Coronary artery (tissue), 2 donors: ENCODE measurements around the gene AFF4.
"Not testable (repeated sequence)": the region's sequence is repeated elsewhere in the genome, so short reads cannot be mapped to it uniquely, and the experiment has no call there.

Source experiments
- DNase-seq: peaks from one replicate; pipeline ENCODE4 v3.0.0-alpha.2; 2017; ENCODE audit warnings: low spot score
- H3K27ac ChIP-seq, 2 donors: fragments of 200-600 bp; sonication (generic); one replicate each; pipeline ENCODE4 v1.5.1; 2016 to 2019
- H3K4me3 ChIP-seq: fragments of 200-600 bp; sonication (generic); 2 replicates; pipeline ENCODE4 v1.5.1; 2016; ENCODE audit warnings: mild to moderate bottlenecking, moderate library complexity
- TF ChIP-seq, protein P1 (sequence below): fragments of 200-600 bp; sonication (generic); IDR thresholded peaks from one replicate; pipeline ENCODE4 v1.5.1; 2019; ENCODE audit warnings: antibody characterized with exemption

The AFF4 gene

DNA sequence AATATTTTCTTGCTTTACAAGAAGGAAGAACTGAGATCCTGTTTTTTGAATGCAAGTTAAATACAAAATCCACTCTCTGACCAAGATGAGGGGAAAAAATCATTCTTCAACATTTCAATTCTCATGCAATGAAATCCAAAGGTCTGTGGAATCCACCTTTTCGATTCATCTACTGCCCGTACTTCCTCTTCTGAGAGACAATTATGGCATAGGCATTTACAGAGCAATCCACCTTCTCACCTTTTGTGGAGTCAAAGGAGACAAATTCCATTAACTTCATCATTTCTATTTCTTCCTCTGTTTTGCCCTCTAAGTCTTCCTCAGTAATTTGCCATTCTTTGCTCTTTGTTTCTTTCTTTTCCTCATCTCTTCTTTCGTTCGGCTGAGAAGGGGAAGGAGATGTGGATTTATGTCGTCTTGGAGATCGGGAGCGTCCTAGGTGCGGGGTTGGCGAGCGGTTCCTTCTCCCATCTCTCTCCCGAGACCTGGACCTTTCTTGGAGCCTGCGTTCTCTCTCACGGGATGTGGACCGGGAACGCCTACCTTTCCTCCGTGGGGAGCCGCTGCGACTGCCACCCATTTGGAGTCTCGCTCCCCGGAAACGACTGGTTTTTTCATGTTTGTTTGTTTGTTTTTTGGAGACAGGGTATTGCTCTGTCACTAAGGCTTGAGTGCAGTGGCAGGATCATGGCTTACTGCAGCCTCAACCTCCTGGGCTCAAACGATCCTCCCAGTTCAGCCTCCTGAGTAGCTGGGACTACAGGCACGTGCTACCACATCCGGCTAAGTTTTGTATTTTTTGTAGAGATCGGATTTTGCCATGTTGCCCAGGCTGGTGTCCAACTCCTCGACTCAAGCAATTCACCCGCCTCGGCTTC is 24.3 kb upstream of the AFF4 start:
- H3K27ac ChIP-seq, result no peak overlapping the region
- TF ChIP-seq, protein P1, sequence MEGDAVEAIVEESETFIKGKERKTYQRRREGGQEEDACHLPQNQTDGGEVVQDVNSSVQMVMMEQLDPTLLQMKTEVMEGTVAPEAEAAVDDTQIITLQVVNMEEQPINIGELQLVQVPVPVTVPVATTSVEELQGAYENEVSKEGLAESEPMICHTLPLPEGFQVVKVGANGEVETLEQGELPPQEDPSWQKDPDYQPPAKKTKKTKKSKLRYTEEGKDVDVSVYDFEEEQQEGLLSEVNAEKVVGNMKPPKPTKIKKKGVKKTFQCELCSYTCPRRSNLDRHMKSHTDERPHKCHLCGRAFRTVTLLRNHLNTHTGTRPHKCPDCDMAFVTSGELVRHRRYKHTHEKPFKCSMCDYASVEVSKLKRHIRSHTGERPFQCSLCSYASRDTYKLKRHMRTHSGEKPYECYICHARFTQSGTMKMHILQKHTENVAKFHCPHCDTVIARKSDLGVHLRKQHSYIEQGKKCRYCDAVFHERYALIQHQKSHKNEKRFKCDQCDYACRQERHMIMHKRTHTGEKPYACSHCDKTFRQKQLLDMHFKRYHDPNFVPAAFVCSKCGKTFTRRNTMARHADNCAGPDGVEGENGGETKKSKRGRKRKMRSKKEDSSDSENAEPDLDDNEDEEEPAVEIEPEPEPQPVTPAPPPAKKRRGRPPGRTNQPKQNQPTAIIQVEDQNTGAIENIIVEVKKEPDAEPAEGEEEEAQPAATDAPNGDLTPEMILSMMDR, result no peak
- DNase-seq, result no peak
- no peak overlapping the region for H3K4me3 ChIP-seq

DNA sequence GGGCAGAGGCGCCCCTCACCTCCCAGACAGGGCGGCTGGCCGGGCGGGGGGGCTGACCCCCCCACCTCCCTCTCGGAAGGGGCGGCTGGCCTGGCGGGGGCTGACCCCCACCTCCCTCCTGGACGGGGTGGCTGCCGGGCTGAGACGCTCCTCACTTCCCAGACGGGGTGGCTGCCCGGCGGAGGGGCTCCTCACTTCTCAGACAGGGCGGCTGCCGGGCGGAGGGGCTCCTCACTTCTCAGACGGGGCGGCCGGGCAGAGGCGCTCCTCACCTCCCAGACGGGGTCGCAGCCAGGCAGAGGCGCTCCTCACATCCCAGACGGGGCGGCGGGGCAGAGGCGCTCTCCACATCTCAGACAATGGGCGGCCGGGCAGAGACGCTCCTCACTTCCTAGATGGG is 19.5 kb upstream of the AFF4 start:
- DNase-seq, H3K4me3 ChIP-seq, H3K27ac ChIP-seq: not testable (repeated sequence)

DNA sequence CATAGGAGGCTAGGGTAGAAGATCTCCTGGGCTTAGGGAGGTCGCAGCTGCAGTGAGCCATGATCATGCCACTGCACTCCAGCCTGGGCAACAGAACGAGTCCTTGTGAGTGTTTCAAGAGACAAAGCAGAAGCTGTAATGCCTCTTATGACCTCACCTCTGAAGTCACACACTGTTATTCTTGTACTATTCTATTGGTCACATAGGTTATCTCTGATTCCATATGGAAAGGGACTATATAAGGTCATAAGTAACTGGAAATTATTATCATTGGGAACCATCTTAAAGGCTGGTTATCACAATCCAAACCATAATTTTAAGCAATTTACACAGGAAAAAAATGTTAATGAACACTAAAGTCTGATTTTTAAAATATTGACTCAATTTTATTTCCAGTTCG is 17.9 kb upstream of the AFF4 start:
- TF ChIP-seq, protein P1, result no peak
- no peak overlapping the region for H3K4me3 ChIP-seq
- DNase-seq, result no peak
- H3K27ac ChIP-seq, result no peak overlapping the region

DNA sequence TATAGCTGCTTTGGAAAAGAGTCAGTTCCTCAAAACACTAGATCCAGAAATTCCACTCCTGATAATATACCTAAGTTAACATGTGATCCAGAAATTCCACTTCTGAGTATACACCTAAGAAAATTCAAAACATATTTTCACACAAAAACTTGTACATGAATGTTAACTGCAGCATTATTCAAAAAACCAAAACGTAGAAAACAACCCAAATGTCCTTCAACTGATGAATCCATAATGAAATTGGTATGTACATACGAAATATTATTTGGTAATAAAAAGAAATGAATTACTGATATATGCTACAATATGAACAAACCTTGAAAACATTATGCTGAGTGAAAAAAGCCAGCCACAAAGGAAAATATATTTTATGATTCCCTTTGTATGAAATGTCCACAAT is 16.5 kb upstream of the AFF4 start:
- TF ChIP-seq, protein P1, result no peak
- H3K27ac ChIP-seq, result no peak overlapping the region
- no peak overlapping the region for H3K4me3 ChIP-seq
- no peak for DNase-seq

DNA sequence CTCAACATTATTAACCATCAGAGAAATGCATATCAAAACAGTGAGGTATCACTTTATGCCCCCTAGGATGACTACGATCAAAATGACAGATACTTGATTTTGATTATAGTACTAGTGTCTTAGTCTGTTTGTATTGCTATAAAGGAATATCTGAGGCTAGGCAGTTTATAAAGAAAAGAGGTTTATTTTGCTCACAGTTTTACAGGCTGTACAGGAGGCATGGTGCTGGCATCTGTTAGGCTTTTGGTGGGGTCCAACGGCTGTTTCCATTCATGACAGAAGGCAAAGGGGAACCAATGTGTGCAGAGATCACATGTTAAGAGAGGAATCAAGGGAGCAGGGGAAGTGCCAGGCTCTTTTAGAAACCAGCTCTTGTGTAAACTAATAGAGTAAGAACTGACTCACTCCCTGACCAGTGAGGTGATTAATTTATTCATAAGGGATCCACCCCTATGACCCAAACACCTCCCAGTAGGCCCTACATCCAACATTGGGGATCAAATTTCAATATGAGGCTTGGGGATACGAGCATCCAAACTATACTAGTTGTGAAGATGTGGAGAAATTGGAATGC is 16.0 kb upstream of the AFF4 start:
- TF ChIP-seq, protein P1, result no peak
- no peak for DNase-seq
- Histone ChIP-seq H3K27ac (no peak overlapping the region), H3K4me3 (no peak overlapping the region)

DNA sequence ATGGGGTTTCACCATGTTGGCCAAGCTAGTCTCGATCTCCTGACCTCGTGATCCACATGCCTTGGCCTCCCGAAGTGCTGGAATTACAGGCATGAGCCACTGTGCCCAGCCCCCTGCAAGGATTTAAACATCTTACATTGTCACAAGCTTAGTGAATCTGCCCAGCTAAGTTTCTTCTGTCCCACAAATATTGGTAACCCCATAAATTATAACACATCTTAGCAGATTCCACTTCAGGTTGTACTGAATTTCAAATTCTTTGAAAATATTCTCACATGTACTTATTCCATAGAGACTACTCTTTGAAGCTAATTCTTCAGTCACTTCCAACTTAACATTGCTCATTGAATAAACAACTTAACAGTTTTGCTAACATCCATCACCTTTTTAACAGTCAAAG is 13.4 kb upstream of the AFF4 start:
- Histone ChIP-seq H3K27ac (no peak overlapping the region), H3K4me3 (no peak overlapping the region)
- DNase-seq, result no peak
- TF ChIP-seq, protein P1, result no peak

DNA sequence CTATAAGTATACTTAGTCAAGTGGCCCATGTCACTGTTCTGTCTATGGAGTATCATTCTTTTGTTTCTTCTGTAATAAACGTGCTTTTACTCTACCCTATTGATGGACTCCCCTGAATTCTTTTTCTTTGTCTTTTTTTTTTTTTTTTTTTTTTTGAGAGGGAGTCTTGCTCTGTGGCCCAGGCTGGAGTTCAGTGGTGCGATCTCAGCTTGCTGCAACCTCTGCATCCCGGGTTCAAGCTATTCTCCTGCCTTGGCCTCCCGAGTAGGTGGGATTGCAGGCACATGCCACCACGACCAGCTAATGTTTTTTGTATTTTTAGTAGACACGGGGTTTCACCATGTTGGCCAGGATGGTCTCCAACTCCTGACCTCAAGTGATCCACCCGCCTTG is 9.0 kb upstream of the AFF4 start:
- not testable (repeated sequence) for H3K27ac ChIP-seq, H3K4me3 ChIP-seq, DNase-seq
